ENCODE data around the gene PPHLN1.
"Not testable (repeated sequence)": the region's sequence is repeated elsewhere in the genome, so short reads cannot be mapped to it uniquely, and the experiment has no call there.

PPHLN1 gene

GRCh38 chr12:42323856-42324255, 2.1 kb upstream of the PPHLN1 start:
- DNase-seq: no peak

- no peak for DNase-seq
These were observed 678 bp upstream of the PPHLN1 start for GRCh38 chr12:42325326-42325652.

- no peak for DNase-seq
These were observed 717 bp downstream of the PPHLN1 start for GRCh38 chr12:42326541-42327226.

- no peak for DNase-seq
These were observed 1.2 kb downstream of the PPHLN1 start for GRCh38 chr12:42327227-42327590.

- not testable (repeated sequence) for DNase-seq
These were observed 4.1 kb downstream of the PPHLN1 start for GRCh38 chr12:42330097-42330496.

- no peak for DNase-seq
These were observed 6.6 kb downstream of the PPHLN1 start for GRCh38 chr12:42332301-42333285.

GRCh38 chr12:42336286-42336685, 10.3 kb downstream of the PPHLN1 start:
- no peak for DNase-seq

GRCh38 chr12:42338280-42338679, 12.3 kb downstream of the PPHLN1 start:
- DNase-seq: no peak

- DNase-seq: no peak
These were observed 16.1 kb downstream of the PPHLN1 start for GRCh38 chr12:42342028-42342427.

GRCh38 chr12:42343721-42344120, 17.8 kb downstream of the PPHLN1 start:
- no peak for DNase-seq

GRCh38 chr12:42346403-42347002, 20.5 kb downstream of the PPHLN1 start:
- no peak for DNase-seq

- not testable (repeated sequence) for DNase-seq
These were observed 23.4 kb downstream of the PPHLN1 start for GRCh38 chr12:42349119-42350020.

GRCh38 chr12:42350021-42350407, 24.0 kb downstream of the PPHLN1 start:
- not testable (repeated sequence) for DNase-seq

- no peak for DNase-seq
These were observed 30.4 kb downstream of the PPHLN1 start for GRCh38 chr12:42356344-42356743.

- DNase-seq: no peak
These were observed 34.9 kb downstream of the PPHLN1 start for GRCh38 chr12:42360747-42361403.

GRCh38 chr12:42361909-42362646, 36.1 kb downstream of the PPHLN1 start:
- DNase-seq: no peak

GRCh38 chr12:42362647-42363260, 36.8 kb downstream of the PPHLN1 start:
- DNase-seq: no peak

- DNase-seq: no peak
These were observed 38.7 kb downstream of the PPHLN1 start for GRCh38 chr12:42364692-42365091.

GRCh38 chr12:42365486-42365885, 39.5 kb downstream of the PPHLN1 start:
- no peak for DNase-seq

GRCh38 chr12:42370013-42370412, 44.0 kb downstream of the PPHLN1 start:
- no peak for DNase-seq
